GM12878 (cell line): ENCODE data around the gene NUMB. TPM values are rescaled to one million over a fixed set of nuclear protein-coding genes. Genes with fewer than 3 reads are reported as not detected.
A peak's percentile ranks its signal among the peaks of the same experiment; 100 is the strongest.

ENCODE experiments used
- ATAC-seq: fragments of 200-7000 bp; cut with Tn5 transposase; 3 replicates; pipeline ENCODE4 v1.9.1; 2020; ENCODE audit warnings: mild to moderate bottlenecking, moderate library complexity
- BruUV-seq: library from RNA; stranded (reverse); fragments of 400-500 nt; replicated peaks from 2 replicates; lab custom pipeline; 2021; lab: Mats Ljungman, UMichigan
- CTCF ChIA-PET: fragments of 300-600 bp; sonication (Branson Sonifier 250); formaldehyde crosslinking; extraction: SDS; loops from one replicate; lab custom pipeline; 2021; ENCODE audit warnings: inconsistent platforms; lab: Yijun Ruan, JAX
- POLR2A ChIA-PET: fragments of 350-600 bp; formaldehyde crosslinking; extraction: SDS; loops from one replicate; lab custom pipeline; 2021; ENCODE audit warnings: inconsistent platforms; lab: Charles Lee
- RAD21 ChIA-PET: fragments of 300-600 bp; sonication (Branson Sonifier 250); formaldehyde crosslinking; loops from one replicate; lab custom pipeline; 2023; ENCODE audit warnings: antibody characterized with exemption; ENCODE audit not compliant: unreplicated experiment; lab: Charles Lee
- SMC1A ChIA-PET: fragments of 300-600 bp; sonication (Branson Sonifier 250); formaldehyde crosslinking; loops from one replicate; lab custom pipeline; 2023; ENCODE audit not compliant: unreplicated experiment, uncharacterized antibody; lab: Charles Lee
- DNase-seq: peaks from one replicate; pipeline ENCODE4 v3.0.0-alpha.2; 2011; ENCODE audit warnings: low read depth, low spot score
- FAIRE-seq: peaks from 3 replicates; lab custom pipeline; 2011; peaks lifted over from hg19 to GRCh38; lab: Jason Lieb, UNC
- H2AFZ ChIP-seq: 2 replicates; pipeline ENCODE4 v1.6.0; 2011; ENCODE audit warnings: low read depth, low read length, control low read depth; ENCODE audit not compliant: control insufficient read depth
- H3K27ac ChIP-seq: 2 replicates; pipeline ENCODE4 v1.5.1; 2011; ENCODE audit warnings: control low read depth; ENCODE audit not compliant: control insufficient read depth, insufficient read depth
- H3K27me3 ChIP-seq, 2 experiments: replicated peaks in 1 of 2; 2 replicates each; pipeline versions ENCODE4 v1.6.0 to v1.6.1; 2011; ENCODE audit warnings: low read length in 1 of 2; ENCODE audit not compliant: control insufficient read depth in 2 of 2, insufficient read depth in 2 of 2
- H3K36me3 ChIP-seq, 2 experiments: 2 replicates each; pipeline ENCODE4 v1.5.1; 2011; ENCODE audit warnings: low read length in 1 of 2; ENCODE audit not compliant: control insufficient read depth in 2 of 2, insufficient read depth in 2 of 2
- H3K4me1 ChIP-seq: 2 replicates; pipeline ENCODE4 v1.6.1; 2011; ENCODE audit warnings: mild to moderate bottlenecking, low read length, moderate library complexity, mixed read lengths; ENCODE audit not compliant: control insufficient read depth, insufficient read depth
- H3K4me2 ChIP-seq: 2 replicates; pipeline ENCODE4 v1.6.0; 2011; ENCODE audit warnings: control low read depth; ENCODE audit not compliant: control insufficient read depth, insufficient read depth
- H3K4me3 ChIP-seq: fragments of 200-600 bp; sonication (generic); 2 replicates; pipeline ENCODE4 v1.5.1; 2016
- H3K79me2 ChIP-seq: 2 replicates; pipeline ENCODE4 v1.6.0; 2011; ENCODE audit warnings: low read length; ENCODE audit not compliant: control insufficient read depth, insufficient read depth
- H3K9ac ChIP-seq: 2 replicates; pipeline ENCODE4 v1.8.0; 2011; ENCODE audit warnings: low read length, control low read depth, mixed read lengths; ENCODE audit not compliant: control insufficient read depth, insufficient read depth
- H3K9me3 ChIP-seq: replicated peaks from 3 replicates; pipeline ENCODE4 v1.5.1; 2011; ENCODE audit warnings: mild to moderate bottlenecking, low read length; ENCODE audit not compliant: control insufficient read depth, insufficient read depth
- H4K20me1 ChIP-seq: 2 replicates; pipeline ENCODE4 v1.6.0; 2011; ENCODE audit not compliant: control insufficient read depth, insufficient read depth
- ESRRA ChIP-seq: IDR thresholded peaks from 2 replicates; pipeline ENCODE4 v1.6.1; 2012; ENCODE audit warnings: mild to moderate bottlenecking, low read length, improper control_type of control experiment
- IKZF2 ChIP-seq, 2 experiments: fragments of 450-650 bp; IDR thresholded peaks; 2 replicates each; pipeline ENCODE4 v1.6.1; 2017; ENCODE audit warnings: mild to moderate bottlenecking in 2 of 2, moderate library complexity in 2 of 2
- JUND ChIP-seq: IDR thresholded peaks from 2 replicates; pipeline ENCODE4 v1.6.1; 2012; ENCODE audit warnings: low read depth, mild to moderate bottlenecking, low read length, improper control_type of control experiment, moderate library complexity
- RUNX3 ChIP-seq: IDR thresholded peaks from 2 replicates; pipeline ENCODE4 v1.6.1; 2012; ENCODE audit warnings: low read length, inconsistent platforms
- SRF ChIP-seq, 2 experiments: IDR thresholded peaks; 2 replicates each; pipeline ENCODE4 v1.6.1; 2011; ENCODE audit warnings: low read depth in 2 of 2, low read length in 2 of 2, mild to moderate bottlenecking in 1 of 2, moderate library complexity in 1 of 2
- ZNF217 ChIP-seq: fragments of 450-650 bp; IDR thresholded peaks from 2 replicates; pipeline ENCODE4 v1.6.1; 2017; ENCODE audit warnings: antibody characterized with exemption, mild to moderate bottlenecking
- ZSCAN29 ChIP-seq: fragments of 450-650 bp; IDR thresholded peaks from 2 replicates; pipeline ENCODE4 v1.6.1; 2017; ENCODE audit warnings: mild to moderate bottlenecking, moderate library complexity
- WGBS: methylation state at CpG from one replicate; pipeline ENCODE4 v1.1.6; 2016; ENCODE audit warnings: low lambda C conversion rate; ENCODE audit not compliant: insufficient replicate concordance, insufficient coverage; ENCODE audit errors: missing lambda C conversion rate; 5-methylcytosine and 5-hydroxymethylcytosine counted together
- in situ Hi-C: fragments of 300-500 bp; cut with MboI; formaldehyde crosslinking; loops from 9 replicates; pipeline ENCODE4 v1.14.3; 2018; ENCODE audit warnings: mixed read lengths
- intact Hi-C: fragments of 100-400 bp; cut with micrococcal nuclease; formaldehyde crosslinking; loops from one replicate; pipeline ENCODE4 v1.14.2; 2022; ENCODE audit not compliant: unreplicated experiment
- polyA plus RNA-seq, 11 experiments: library from polyadenylated mRNA; depleted of rRNA in 4 of 11; unstranded in 6 of 11; stranded (reverse) in 5 of 11; fragments of >200 nt; fragmentation: Nextera tagmentation in 4 of 11; fragmentation: Illumina TruSeq in 1 of 11; extraction: Ambion mirVana in 4 of 11; extraction: Trizol in 1 of 11; gene quantifications; 1 replicate in 1 of 11; 2 replicates in 10 of 11; pipeline versions ENCODE4 v1.2.1 to v1.2.3, GENCODE V29; 2011 to 2016; ENCODE audit warnings: inconsistent platforms in 2 of 11, missing spikeins in 2 of 11, low read depth in 1 of 11
- total RNA-seq, 4 experiments: library from RNA; depleted of rRNA in 3 of 4; stranded (reverse); fragments of >200 nt in 3 of 4; fragmentation: Illumina TruSeq in 1 of 4; extraction: Trizol in 1 of 4; gene quantifications; 2 replicates each; pipeline versions ENCODE4 v1.2.1 to v1.2.3, GENCODE V29; 2013 to 2021
- TF ChIP-seq, protein P1 (sequence below): fragments of 450-650 bp; conservative IDR thresholded peaks from 2 replicates; pipeline ENCODE4 v1.6.1; 2017; ENCODE audit warnings: mild to moderate bottlenecking, moderate library complexity
- TF ChIP-seq, protein P2 (sequence below): IDR thresholded peaks from 2 replicates; pipeline ENCODE4 v1.6.1; 2012; ENCODE audit warnings: improper control_type of control experiment, low read depth, low read length; ENCODE audit not compliant: insufficient replicate concordance
- TF ChIP-seq, protein P3 (sequence below): fragments of 450-650 bp; IDR thresholded peaks from 2 replicates; pipeline ENCODE4 v1.6.1; 2017; ENCODE audit warnings: borderline replicate concordance

Gene NUMB
- total and polyA plus RNA-seq, 10 of the 15 experiments (the other 5 are each of a cell fraction or from before 2014, with no cell fraction given), result 22.0 to 147 (median 48.9) TPM

DNA sequence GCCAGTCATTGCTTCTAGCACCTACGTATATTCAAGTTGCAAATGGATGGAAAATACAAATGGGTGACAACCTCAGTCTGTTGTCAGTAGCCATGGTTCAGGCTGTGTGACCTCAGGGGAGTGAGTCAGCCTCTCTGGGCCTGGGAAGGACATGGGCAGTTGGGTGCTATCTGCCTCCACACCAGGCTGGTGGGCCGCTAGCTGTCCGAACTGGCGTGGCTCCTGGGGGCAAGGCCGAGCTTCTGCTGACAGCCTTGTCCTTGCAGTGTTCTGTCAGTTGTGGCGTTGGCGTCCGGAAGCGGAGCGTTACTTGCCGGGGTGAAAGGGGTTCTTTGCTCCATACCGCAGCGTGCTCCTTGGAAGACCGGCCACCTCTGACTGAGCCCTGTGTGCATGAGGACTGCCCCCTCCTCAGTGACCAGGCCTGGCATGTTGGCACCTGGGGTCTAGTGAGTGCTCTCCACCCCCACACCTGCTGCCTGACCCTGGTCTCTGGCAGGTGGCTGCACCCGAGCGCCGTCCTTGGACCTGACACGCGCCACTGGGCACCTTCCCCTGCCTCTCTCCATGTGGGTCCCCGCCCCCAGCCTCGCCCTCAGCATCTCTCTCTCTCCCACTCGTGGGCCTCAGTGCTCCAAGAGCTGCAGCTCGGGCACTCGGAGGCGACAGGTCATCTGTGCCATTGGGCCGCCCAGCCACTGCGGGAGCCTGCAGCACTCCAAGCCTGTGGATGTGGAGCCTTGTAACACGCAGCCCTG is 203.9 kb downstream of the NUMB start:
- TSS peak; percentile 31 for BruUV-seq

More for the DNA sequence above, 203.9 kb downstream of the NUMB start:
- Histone ChIP-seq H3K9ac (no peak overlapping the region), H2AFZ (no peak overlapping the region), H3K4me2 (no peak overlapping the region), H3K27ac (no peak overlapping the region), H3K79me2 (no peaks in the 10 kb centered on the region), H3K9me3 (no peaks in the 10 kb centered on the region), H4K20me1 (no peaks in the 10 kb centered on the region), H3K36me3 (no peaks in the 10 kb centered on the region; a peak in 1 of 4 replicates), H3K4me3 (no peak overlapping the region), H3K4me1 (no peaks in the 10 kb centered on the region; the same call in 1 of the 2 replicates), H3K27me3 (no peaks in the 10 kb centered on the region)
- WGBS, result 91% methylated on average over 28 of the region's 28 CpGs
- CTCF ChIA-PET, result no interaction called here
- ATAC-seq, result no peak
- in situ Hi-C loops, result no loop called here
- no peak for FAIRE-seq
- intact Hi-C loops, result no loop called here
- TF ChIP-seq, protein P1, sequence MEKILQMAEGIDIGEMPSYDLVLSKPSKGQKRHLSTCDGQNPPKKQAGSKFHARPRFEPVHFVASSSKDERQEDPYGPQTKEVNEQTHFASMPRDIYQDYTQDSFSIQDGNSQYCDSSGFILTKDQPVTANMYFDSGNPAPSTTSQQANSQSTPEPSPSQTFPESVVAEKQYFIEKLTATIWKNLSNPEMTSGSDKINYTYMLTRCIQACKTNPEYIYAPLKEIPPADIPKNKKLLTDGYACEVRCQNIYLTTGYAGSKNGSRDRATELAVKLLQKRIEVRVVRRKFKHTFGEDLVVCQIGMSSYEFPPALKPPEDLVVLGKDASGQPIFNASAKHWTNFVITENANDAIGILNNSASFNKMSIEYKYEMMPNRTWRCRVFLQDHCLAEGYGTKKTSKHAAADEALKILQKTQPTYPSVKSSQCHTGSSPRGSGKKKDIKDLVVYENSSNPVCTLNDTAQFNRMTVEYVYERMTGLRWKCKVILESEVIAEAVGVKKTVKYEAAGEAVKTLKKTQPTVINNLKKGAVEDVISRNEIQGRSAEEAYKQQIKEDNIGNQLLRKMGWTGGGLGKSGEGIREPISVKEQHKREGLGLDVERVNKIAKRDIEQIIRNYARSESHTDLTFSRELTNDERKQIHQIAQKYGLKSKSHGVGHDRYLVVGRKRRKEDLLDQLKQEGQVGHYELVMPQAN, result no peak
- TF ChIP-seq SRF (IDR thresholded peaks at IDR 0.05; ENCODE audit: low read depth in 2 of 2, low read length in 2 of 2), result no peak
- TF ChIP-seq RUNX3, result no peak
- no peak for TF ChIP-seq JUND
- no peak for TF ChIP-seq IKZF2 (IDR thresholded peaks at IDR 0.05)
- TF ChIP-seq, protein P2, sequence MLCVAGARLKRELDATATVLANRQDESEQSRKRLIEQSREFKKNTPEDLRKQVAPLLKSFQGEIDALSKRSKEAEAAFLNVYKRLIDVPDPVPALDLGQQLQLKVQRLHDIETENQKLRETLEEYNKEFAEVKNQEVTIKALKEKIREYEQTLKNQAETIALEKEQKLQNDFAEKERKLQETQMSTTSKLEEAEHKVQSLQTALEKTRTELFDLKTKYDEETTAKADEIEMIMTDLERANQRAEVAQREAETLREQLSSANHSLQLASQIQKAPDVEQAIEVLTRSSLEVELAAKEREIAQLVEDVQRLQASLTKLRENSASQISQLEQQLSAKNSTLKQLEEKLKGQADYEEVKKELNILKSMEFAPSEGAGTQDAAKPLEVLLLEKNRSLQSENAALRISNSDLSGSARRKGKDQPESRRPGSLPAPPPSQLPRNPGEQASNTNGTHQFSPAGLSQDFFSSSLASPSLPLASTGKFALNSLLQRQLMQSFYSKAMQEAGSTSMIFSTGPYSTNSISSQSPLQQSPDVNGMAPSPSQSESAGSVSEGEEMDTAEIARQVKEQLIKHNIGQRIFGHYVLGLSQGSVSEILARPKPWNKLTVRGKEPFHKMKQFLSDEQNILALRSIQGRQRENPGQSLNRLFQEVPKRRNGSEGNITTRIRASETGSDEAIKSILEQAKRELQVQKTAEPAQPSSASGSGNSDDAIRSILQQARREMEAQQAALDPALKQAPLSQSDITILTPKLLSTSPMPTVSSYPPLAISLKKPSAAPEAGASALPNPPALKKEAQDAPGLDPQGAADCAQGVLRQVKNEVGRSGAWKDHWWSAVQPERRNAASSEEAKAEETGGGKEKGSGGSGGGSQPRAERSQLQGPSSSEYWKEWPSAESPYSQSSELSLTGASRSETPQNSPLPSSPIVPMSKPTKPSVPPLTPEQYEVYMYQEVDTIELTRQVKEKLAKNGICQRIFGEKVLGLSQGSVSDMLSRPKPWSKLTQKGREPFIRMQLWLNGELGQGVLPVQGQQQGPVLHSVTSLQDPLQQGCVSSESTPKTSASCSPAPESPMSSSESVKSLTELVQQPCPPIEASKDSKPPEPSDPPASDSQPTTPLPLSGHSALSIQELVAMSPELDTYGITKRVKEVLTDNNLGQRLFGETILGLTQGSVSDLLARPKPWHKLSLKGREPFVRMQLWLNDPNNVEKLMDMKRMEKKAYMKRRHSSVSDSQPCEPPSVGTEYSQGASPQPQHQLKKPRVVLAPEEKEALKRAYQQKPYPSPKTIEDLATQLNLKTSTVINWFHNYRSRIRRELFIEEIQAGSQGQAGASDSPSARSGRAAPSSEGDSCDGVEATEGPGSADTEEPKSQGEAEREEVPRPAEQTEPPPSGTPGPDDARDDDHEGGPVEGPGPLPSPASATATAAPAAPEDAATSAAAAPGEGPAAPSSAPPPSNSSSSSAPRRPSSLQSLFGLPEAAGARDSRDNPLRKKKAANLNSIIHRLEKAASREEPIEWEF, result no peak
- TF ChIP-seq, protein P3, sequence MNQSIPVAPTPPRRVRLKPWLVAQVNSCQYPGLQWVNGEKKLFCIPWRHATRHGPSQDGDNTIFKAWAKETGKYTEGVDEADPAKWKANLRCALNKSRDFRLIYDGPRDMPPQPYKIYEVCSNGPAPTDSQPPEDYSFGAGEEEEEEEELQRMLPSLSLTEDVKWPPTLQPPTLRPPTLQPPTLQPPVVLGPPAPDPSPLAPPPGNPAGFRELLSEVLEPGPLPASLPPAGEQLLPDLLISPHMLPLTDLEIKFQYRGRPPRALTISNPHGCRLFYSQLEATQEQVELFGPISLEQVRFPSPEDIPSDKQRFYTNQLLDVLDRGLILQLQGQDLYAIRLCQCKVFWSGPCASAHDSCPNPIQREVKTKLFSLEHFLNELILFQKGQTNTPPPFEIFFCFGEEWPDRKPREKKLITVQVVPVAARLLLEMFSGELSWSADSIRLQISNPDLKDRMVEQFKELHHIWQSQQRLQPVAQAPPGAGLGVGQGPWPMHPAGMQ, result no peak
- TF ChIP-seq ESRRA, result no peak
- TF ChIP-seq ZSCAN29, result no peak
- TF ChIP-seq ZNF217, result no peak
- POLR2A ChIA-PET, result no interaction called here
- SMC1A ChIA-PET, result no interaction called here
- RAD21 ChIA-PET, result no interaction called here
- no peak for DNase-seq
